T-helper 1 cell treated with Interleukin-12 subunit alpha and Interleukin-12 subunit beta and Interleukin-4 antibody, amounts not matched to agents 30 ng/mL and 1 ng/mL, for 36 hours (primary cell): ENCODE results near the gene GCSAML. TPM values are rescaled to one million over a fixed set of nuclear protein-coding genes. Genes with fewer than 3 reads are reported as not detected.

ENCODE experiments used
- intact Hi-C: fragments of 100-400 bp; cut with micrococcal nuclease; formaldehyde crosslinking; loops from one replicate; pipeline ENCODE4 v1.15.1; 2024
- total RNA-seq: library from RNA; stranded (reverse); gene quantifications from 2 replicates; pipeline ENCODE4 v1.2.3, GENCODE V29; 2022

GCSAML gene
- total RNA-seq, 1 donor from 2014 or later = not detected

DNA sequence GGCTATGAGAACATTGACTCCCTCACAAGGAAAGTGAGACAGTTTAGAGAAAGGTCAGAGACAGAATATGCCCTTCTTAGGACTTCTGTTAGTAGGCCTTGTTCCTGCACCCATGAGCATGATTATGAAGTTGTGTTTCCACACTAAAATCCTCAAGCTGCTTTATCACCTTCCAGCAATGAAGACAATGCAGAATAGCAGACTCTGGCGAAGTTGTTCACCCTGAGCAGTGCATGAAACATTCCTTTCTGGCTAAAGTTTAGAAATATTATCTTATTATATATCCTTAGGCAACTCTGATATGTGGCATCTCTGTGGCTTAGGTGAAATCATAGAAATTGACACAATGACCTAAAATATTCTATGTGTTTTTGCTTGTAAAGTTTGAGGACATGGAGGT is 25.3 kb downstream of the GCSAML start:
- intact Hi-C loops = no loop called here

DNA sequence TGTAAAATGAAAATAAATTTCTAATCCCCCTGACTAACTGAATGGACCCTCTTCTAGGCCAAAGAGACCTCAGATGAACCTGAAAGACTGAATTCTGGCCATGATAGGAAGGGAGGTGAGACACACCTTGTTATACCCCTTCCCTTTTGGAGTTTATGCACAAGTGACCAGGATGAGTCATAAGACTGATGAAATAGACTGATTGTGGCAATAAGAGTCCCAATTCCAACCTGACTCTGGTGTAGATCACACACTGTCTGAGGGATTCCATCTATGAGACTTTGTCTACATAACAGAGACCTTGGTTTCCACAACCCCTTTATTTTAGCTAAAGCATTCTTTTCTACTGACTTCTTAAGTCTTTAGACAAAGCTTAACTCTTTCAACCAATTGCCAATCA is 25.7 kb downstream of the GCSAML start:
- intact Hi-C loops = no loop called here

DNA sequence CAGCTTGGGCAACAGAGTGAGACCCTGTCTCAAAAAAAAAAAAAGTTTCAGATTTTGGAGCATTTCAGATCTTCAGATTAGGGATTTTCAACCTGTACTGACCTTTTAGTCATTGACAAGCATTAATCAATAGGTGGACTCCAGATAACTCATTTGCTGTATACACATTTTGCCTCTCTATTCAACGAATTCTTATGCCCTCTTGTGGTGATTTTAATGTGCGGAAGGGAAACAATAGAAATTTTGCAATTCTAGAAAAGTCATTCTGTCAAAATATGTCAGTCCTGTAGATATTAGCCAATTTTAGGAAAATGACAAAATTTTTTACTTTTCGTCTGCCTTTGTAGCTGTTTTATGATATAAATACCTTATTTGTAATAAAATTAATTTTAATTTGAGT is 27.6 kb downstream of the GCSAML start:
- intact Hi-C loops = loop anchor here (1.0 kb wide), 2 partner anchors 186 to 204 kb away; no protein-coding TSS in a partner anchor

DNA sequence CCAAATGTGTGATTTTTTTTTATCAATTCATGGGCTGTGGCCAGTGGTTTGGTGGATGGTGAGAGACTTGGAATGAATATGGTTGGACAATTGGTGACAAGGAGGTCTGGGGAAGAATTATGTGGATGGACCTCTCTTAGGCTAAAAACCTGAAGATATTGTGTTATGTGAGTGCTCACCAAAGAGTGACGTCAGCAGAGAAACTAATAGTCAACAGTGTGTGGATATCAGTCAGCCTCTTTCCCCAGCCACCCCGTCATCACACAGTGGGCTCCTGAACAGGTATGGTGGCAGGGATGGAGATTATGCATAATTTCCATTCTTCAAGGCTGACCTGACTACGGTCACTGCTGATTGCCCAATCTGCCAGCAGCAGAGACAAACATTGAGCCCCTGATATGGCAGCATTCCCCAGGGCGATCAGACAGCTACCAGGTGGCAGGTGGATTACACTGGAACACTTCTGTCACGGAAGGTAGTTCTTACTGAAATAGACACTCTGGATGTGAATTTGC is 30.1 kb downstream of the GCSAML start:
- intact Hi-C loops = no loop called here

DNA sequence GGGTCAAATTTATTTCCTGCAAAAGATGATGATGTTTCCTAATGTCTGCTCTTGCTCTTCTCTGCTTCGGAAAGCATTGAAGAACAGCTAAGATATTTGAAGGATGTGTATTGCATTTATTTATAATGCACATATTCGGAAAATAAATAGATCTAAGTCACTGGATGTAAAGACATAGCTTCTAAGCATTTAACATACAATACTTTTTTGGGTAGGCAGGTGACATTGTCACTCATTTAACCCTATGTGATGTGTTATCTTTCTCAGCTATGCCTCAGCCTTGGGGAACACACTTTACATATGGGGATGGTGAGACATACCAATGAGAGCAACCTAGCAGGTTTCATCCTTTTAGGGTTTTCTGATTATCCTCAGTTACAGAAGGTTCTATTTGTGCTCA is 39.1 kb downstream of the GCSAML start, which contains the start of gene OR2G2:
Gene OR2G2 (plus strand): TSS at position 301 of the 400 bp plus-strand sequence. CDS start 0 bp downstream, at position 301.
- intact Hi-C loops = no loop called here

DNA sequence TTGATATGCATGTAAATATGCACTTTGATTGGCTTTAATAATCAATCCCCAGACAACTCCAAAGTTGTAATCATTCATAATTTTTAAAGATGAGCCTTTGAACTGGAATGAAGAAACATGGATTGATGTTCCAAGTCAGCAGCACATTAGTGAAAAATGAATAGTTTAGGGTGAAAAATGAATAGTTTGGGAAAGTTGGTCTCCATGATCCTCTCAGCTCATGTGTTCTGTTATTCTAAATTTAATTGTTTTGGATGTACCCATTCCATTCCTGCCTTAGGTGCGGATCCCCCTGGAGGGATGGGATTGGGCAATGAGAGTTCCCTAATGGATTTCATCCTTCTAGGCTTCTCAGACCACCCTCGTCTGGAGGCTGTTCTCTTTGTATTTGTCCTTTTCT is 56.4 kb downstream of the GCSAML start, which contains the start of gene OR2G3:
Gene OR2G3 (plus strand): TSS at position 301 of the 400 bp plus-strand sequence. CDS start 0 bp downstream, at position 301.
- intact Hi-C loops = no loop called here

DNA sequence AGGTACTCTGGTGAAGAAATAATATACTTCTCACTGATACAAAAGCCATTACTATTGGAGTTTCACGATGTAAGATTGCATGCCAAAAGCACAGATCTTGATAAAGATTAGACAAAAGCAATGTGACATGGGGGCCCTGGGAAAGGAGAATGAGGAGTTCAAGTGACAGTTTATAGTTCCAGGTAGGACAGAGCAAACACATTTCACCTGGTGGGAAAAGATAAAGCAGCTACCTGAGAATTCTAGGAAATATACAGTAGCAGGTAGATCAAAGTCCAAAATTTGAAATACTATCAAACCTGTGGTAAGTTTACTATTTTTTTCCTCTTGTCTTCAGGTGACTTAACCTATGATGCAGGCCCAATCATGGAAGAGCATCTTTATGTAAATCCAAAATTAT is 64.5 kb downstream of the GCSAML start:
- intact Hi-C loops = no loop called here

DNA sequence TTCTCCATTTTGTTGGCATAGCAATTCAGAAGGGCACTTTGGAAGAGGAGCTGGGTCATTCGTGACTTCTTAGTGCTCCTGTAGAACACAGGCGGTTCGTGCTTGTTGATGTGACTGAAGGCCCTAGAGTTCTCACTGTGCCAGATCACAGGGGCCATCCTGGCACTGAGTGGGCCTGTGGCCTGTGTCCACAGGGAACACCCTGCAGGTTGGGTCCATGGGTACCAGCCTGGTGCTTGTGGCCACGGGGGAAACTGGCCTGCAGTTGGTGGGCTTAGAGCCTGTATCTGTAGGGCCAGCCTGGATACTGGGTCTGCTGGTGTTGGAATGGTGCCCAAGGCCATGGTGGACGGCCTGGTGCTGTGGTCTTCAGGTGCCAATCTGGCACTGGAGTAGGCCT is 65.7 kb downstream of the GCSAML start:
- intact Hi-C loops = no loop called here

Other genes with a start within 250 kb of the GCSAML start
- gene ZNF496, start 217.3 kb upstream of the GCSAML start, total RNA-seq = 6.1 and 7.2 TPM in 2 replicates
- 0.20 and 0.27 TPM in 2 replicates for gene NLRP3, start 133.0 kb upstream of the GCSAML start, total RNA-seq
- not detected in 2 replicates for gene OR2B11, start 91.0 kb upstream of the GCSAML start, total RNA-seq
- gene OR2C3, start 12.7 kb upstream of the GCSAML start, total RNA-seq = not detected in 2 replicates
- not detected in 2 replicates for gene OR2G2, start 39.2 kb downstream of the GCSAML start, total RNA-seq
- not detected in 2 replicates for gene OR2G3, start 56.5 kb downstream of the GCSAML start, total RNA-seq
- not detected in 2 replicates for gene OR13G1, start 130.6 kb downstream of the GCSAML start, total RNA-seq
- not detected in 2 replicates for gene OR6F1, start 167.5 kb downstream of the GCSAML start, total RNA-seq
- gene OR14K1, start 189.5 kb downstream of the GCSAML start, total RNA-seq = not detected in 2 replicates
- not detected in 2 replicates for gene OR14A2, start 199.0 kb downstream of the GCSAML start, total RNA-seq
- gene OR1C1, start 211.4 kb downstream of the GCSAML start, total RNA-seq = not detected in 2 replicates